SK-MEL-5 (cell line): ENCODE data around the gene KDM3A. TPM values are rescaled to one million over a fixed set of nuclear protein-coding genes. Genes with fewer than 3 reads are reported as not detected.

Experiments
- DNase-seq: peaks from one replicate; pipeline ENCODE4 v3.0.0-alpha.2; 2016; ENCODE audit warnings: low read depth, low spot score
- in situ Hi-C: cut with HindIII; loops from 2 replicates; pipeline ENCODE4 v1.10.0; 2016; ENCODE audit warnings: low sequenced_read_pairs, high pct_unique_total_duplicates, low pct_unique_long_range_greater_than_20kb
- total RNA-seq: library from RNA; depleted of rRNA; stranded (reverse); fragments of >200 nt; shearing (Covaris generic); gene quantifications from 2 replicates; pipeline ENCODE4 v1.2.3, GENCODE V29; 2014

Gene KDM3A
- total RNA-seq, 1 experiment from 2014 or later = 35.6 TPM

- in situ Hi-C loops = no loop called here
- DNase-seq = no peak
These were observed 25.1 kb downstream of the KDM3A start for GRCh38 chr2:86466306-86466705.

DNA sequence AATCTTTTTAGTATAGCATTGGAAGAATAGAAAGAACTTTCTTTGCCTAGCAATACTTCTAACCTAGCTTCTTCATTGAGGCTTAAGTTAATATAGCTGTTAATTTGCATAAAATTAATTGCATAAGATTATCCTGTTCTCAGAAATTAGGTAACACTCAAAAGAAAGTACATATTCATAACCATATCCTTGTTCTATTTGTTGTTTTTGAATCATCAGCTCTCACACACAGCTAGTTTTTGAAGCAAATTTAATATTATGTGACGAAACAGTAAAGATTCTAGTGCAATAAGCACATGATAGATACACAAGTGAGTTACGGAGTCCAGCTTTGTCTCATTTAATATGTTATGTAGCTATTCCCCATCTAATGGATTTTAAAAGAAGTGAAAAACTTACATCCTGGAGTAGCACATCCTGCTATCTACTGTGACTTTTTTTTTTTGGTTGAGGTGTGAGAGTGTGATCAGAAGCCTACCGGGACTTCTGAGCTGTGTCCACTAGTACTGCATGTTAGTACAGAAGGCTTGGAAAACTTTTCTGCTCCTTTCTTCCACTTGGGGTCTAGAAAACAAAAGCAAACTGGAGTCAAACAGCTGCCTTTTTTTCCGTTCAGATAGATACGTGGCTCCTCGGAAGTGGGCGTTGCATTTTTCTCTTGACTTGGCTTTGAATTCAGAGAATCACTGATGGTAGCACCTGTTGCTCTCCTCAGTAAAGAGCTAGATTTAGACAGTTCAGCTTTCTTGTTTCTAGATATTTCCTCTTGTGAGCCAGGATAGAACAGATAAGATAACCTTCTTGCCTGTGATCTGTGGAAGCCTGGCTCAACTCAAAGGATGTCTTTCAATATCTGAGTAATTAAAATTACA, 27.2 kb downstream of the KDM3A start:
- in situ Hi-C loops = no loop called here
- no peak for DNase-seq

- DNase-seq = no peak
- in situ Hi-C loops = loop anchor here (10.0 kb wide), 1 partner anchor 144 kb away; no protein-coding TSS in a partner anchor
These were observed 29.7 kb downstream of the KDM3A start for GRCh38 chr2:86470890-86471289.

GRCh38 chr2:86471637-86472036, 30.5 kb downstream of the KDM3A start:
- no peak for DNase-seq
- in situ Hi-C loops = loop anchor here (10.0 kb wide), 1 partner anchor 143 kb away; no protein-coding TSS in a partner anchor

DNA sequence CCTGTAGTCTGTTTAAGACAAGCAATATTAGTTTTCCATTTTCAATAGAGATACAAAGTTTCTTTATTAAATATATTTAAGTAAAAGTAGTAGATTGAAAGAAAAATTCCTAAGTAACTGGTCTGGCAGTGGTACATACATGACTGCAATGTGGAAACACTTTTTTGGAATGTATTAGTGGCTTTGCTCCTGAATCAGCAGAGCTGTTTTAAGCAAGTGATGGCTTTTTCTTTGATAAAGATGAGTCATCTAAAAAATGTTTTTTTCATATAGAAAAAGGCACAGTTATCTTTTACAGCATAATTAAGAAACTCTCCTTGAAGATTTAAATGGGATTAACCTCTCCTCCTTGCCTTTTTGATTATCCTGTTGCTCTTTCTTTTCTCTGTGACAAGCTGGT, 34.9 kb downstream of the KDM3A start:
- DNase-seq = no peak
- in situ Hi-C loops = loop anchor here (10.0 kb wide), 1 partner anchor 139 kb away; no protein-coding TSS in a partner anchor

GRCh38 chr2:86476918-86477317, 35.7 kb downstream of the KDM3A start:
- in situ Hi-C loops = loop anchor here (10.0 kb wide), 1 partner anchor 138 kb away; no protein-coding TSS in a partner anchor
- DNase-seq = no peak

GRCh38 chr2:86477349-86477748, 36.2 kb downstream of the KDM3A start:
- in situ Hi-C loops = loop anchor here (10.0 kb wide), 1 partner anchor 137 kb away; no protein-coding TSS in a partner anchor

GRCh38 chr2:86480105-86480504, 38.9 kb downstream of the KDM3A start:
- in situ Hi-C loops = no loop called here

More at GRCh38 chr2:86477349-86477748, 36.2 kb downstream of the KDM3A start:
- no peak for DNase-seq

DNA sequence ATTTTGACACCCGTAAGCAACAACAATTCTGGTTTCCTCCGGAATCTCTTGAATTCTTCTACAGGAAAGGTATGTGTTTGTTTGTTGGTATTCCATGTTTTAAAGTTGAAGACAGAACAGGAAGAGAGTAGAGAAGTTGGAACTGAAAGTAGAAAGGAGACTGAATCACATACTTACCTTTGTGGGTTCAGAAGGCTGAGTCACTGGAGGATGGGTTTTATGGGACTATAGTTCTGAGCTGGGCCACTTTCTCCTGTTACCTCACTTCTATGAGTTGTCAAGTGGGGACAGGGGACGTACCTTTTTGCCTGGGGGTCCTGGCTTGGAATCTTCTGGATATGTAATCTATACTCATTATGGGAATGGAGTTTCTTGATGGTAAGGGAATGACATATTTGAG, 40.9 kb downstream of the KDM3A start:
- in situ Hi-C loops = no loop called here
- no peak for DNase-seq

More at GRCh38 chr2:86480105-86480504, 38.9 kb downstream of the KDM3A start:
- no peak for DNase-seq

DNA sequence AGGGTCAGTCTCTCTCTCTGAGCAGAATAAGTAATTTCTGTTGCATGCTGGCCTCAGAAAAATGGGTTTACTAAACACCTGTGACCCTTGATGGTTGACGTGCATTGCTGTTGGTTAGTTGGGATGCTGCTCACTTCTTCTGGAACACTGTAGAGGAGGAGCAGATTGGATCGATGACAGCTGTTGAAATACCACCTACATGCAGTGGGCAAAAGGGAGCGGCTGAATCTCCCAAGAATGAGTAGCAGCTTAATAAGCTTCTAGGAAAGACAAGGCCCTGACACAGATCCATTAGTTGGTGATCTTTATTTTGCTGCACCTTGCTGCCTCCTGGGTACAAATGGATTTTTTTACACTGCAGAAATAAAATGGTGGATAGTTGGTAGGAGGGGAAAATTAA, 43.2 kb downstream of the KDM3A start:
- in situ Hi-C loops = no loop called here
- no peak for DNase-seq

DNA sequence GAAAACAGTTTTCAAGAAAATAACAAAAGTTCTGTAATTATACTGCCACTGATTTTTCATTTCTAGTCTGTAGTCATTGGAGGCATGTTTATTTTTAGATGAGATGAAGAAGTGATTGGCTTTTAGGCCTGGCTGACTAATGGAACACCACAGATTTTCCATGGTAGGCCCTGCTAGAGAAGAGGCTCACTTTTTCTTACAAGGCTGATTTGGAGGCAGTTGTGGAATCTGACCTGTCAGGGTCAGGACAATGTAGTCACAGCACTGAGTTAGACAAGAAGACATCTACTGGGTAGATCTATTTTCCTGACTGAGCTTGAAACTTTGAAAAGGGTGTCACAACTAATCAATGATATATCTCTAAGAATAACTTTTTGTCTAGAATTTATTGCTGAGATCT, 43.9 kb downstream of the KDM3A start:
- in situ Hi-C loops = no loop called here
- DNase-seq = no peak

DNA sequence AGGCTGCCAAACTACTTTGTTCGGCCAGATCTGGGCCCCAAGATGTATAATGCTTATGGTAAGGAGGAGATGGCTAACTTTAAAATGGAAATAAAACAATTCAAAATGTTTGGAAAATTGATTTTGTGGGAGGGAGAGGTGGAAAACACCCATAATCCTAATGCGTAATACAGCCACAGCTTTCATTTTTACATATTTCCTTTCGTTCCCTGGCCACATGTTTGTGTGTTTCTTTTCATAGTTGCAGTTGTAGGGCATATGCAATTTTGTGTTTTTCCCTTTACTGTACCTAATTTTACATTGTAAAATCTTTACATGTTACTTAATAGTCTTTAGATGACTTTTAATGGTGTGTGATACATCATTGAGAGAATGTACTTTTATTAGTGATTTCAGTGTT, 44.6 kb downstream of the KDM3A start:
- in situ Hi-C loops = no loop called here
- no peak for DNase-seq

DNA sequence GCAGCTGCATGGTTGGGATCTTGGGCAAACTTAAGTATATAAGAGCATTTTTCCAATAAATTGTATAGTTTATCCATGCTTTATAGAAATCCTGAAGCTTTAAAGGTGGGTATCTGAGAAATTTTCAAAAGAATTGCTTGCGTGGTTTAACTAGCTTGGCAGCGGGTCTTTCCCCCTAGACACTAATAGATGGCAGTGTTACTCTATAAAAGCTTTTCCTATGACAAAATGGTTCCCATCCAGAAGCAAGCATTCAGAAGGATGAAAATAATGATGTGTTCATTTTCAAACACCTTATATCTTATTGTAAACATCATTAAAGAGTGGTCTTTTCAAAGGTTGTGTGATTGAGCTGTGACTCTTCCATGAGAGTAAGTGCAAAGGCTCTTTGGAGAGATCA, 45.9 kb downstream of the KDM3A start:
- DNase-seq = no peak
- in situ Hi-C loops = no loop called here

DNA sequence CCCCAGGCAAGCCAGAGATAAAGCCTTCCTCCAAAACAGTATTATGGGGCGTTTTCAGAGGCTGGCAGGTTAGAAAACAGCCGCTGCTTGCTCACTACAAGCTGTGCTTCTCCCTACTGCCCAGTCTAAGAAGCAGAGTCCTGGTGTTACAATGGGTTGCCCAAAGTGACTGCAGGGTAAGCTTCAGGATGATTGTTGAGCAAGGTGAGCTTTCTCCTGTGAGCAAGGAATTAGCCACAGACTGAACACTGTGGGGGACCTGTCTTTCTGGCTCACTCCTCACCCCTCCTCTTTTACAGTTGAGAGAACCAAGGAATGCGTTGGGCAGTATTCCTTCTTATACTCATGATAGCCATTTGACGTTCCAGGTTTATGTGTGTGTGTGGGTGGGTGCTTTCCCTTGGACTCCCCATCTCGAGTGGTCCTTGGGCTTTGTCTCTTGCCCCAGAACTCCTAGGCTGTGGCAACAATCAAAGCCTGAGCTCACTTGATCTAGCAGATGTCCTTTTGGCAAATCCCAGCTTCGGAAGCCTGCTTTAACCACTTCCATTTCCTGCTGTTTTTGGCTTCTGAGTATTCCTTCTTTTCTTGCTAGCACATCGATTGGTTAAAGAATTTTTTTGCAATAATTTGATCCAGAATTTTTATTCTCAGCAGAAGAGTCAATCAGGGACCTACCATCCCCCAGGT, 47.5 kb downstream of the KDM3A start:
- in situ Hi-C loops = no loop called here
- no peak for DNase-seq

DNA sequence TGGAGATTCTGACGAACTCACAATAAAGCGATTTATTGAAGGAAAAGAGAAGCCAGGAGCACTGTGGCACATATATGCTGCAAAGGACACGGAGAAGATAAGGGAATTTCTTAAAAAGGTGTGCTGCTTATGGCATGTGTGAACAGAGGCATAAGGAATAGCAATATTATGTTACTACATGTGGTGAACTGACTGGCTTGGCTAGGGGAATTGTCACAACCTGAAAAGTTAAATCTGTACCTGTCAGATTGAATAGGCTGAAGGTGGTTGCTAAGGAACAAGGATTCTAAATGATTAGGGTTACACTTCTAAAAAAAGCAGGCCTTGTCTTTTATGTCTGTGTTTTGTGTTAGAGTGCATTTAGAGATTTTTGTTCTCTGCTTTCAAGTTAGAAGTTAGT, 48.4 kb downstream of the KDM3A start:
- DNase-seq = no peak
- in situ Hi-C loops = no loop called here

DNA sequence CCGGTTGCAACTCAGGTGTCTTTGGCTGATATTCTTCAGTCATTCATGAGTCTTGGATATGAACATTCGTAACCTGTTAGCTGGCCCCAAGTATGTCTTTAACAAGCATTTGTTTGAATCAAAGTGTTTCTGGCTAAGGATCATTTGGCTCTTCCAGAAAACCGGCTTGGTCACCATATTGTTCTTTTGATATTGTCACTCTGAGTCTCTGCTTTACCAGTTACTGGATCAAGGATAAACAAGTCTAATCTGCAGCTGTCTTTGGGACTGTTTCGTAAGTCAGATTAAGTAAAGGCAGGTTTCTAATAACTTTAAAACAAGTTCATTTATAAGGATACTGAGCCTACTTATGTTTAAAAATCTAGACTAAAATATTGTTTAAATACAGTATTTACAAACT, 49.1 kb downstream of the KDM3A start:
- in situ Hi-C loops = no loop called here
- DNase-seq = no peak

DNA sequence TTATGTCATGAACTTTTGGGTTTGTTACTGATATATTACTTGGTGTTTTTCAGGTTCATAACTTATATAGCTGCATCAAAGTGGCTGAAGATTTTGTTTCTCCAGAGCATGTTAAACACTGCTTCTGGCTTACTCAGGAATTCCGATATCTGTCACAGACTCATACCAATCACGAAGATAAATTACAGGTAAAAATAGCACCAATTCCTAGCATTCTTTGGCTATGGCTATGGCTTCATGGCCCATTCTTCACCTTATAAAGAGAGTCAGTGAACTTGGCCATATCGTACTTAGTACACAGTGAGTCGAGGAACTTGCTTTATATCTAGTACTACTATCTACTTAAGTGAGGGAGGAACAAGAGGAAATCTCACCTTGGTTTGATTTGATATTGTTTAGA, 49.9 kb downstream of the KDM3A start:
- no peak for DNase-seq

DNA sequence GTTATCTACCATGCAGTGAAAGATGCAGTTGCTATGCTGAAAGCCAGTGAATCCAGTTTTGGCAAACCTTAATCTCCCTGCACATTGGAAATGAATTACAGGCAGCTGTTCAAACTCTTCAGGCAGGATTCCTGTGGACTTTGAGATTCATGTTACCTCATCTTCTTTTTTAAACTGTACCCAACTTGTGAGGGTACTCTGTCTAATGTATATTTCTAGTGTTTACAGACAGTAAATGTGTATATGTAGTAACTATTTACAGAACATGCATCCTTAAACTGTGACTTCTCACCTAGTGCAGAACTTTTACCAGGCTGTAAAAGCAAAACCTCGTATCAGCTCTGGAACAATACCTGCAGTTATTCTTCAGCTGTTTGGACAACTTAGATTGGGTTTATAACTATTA, 50.9 kb downstream of the KDM3A start:
- in situ Hi-C loops = no loop called here

More for the DNA sequence above, 49.9 kb downstream of the KDM3A start:
- in situ Hi-C loops = no loop called here

More for the DNA sequence above, 50.9 kb downstream of the KDM3A start:
- DNase-seq = no peak
